Measurements from ENCODE around the gene CCDC88C.

DNA sequence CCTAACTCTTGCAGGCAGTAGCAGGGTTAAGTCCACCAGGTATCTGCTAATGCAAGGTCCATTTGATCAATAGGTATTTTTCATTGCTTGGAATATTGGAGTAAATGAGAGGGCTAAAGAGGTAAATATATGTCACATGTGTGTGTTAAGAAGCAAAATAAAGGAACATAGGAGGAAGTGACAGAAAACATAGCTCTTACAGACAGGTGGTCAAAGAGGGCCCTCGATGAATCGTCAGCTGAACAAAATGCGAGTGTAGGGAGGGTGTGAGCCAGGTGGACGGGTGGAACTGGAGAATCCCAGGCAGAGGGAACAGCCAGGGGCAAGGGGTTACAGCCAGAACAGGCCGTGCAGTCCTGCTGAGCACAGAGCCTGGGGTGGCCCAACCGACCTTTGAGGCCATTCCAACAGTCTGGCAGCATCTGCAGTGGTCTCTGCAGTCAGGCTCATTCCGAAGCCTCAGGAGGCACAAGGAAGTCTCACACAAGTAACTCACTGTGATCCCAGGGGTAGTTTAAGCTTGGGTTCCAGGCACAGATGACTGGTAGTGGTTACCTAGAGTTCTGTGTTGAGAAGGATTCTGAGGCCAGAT, 43.2 kb downstream of the CCDC88C start:
- TF ChIP-seq POLR2A (IDR thresholded peaks at IDR 0.05): no peak
- TF ChIP-seq, protein P1, sequence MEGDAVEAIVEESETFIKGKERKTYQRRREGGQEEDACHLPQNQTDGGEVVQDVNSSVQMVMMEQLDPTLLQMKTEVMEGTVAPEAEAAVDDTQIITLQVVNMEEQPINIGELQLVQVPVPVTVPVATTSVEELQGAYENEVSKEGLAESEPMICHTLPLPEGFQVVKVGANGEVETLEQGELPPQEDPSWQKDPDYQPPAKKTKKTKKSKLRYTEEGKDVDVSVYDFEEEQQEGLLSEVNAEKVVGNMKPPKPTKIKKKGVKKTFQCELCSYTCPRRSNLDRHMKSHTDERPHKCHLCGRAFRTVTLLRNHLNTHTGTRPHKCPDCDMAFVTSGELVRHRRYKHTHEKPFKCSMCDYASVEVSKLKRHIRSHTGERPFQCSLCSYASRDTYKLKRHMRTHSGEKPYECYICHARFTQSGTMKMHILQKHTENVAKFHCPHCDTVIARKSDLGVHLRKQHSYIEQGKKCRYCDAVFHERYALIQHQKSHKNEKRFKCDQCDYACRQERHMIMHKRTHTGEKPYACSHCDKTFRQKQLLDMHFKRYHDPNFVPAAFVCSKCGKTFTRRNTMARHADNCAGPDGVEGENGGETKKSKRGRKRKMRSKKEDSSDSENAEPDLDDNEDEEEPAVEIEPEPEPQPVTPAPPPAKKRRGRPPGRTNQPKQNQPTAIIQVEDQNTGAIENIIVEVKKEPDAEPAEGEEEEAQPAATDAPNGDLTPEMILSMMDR (IDR thresholded peaks at IDR 0.05): no peak
